AG04449 (cell line): ENCODE data around the gene OSBPL9.

Source experiments
- CTCF ChIA-PET: fragments of 350-600 bp; formaldehyde crosslinking; extraction: SDS; loops from one replicate; lab custom pipeline; 2021; ENCODE audit warnings: antibody characterized with exemption; lab: Yijun Ruan, JAX
- POLR2A ChIA-PET: fragments of 400-600, 350-600 bp; formaldehyde crosslinking; extraction: SDS; loops from one replicate; lab custom pipeline; 2020; ENCODE audit warnings: antibody characterized with exemption, inconsistent platforms; lab: Yijun Ruan, JAX
- DNase-seq: peaks from one replicate; pipeline ENCODE4 v3.0.0-alpha.2; 2010; ENCODE audit warnings: low read depth, low spot score
- H3K4me3 ChIP-seq: 2 replicates; pipeline ENCODE4 v1.5.1; 2011; ENCODE audit warnings: low read depth, mild to moderate bottlenecking, control low read depth, low read length
- CTCF ChIP-seq: IDR thresholded peaks from one replicate; pipeline ENCODE4 v1.5.1; 2011; ENCODE audit warnings: mild to moderate bottlenecking, moderate library complexity, low read length, control low read depth, inconsistent platforms; ENCODE audit not compliant: insufficient read depth; ENCODE audit errors: missing control alignments

OSBPL9 gene

GRCh38 chr1:51578383-51579109, 38.3 kb upstream of the OSBPL9 start:
- DNase-seq = no peak
- POLR2A ChIA-PET = no interaction called here
- H3K4me3 ChIP-seq = no peak overlapping the region
- CTCF ChIA-PET = no interaction called here
- no peak for TF ChIP-seq CTCF

DNA sequence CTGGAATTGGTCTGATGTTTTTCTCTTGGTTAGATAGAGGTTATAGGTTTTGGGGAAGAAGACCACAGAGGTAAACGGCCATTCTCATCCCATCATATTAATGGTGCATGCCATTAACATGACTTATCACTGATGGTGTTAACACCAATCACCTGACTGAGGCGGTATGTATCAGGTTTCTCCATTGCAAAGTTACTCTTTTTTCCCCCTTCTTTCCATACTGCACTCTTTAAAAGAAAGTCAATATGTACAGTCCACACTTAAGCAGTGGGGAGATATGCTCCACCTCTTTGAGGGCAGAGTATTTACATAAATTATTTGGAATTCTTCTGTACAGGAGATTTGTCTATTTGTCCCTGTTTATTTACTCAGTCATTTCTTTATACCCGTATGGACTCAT, 35.7 kb upstream of the OSBPL9 start:
- no peak for DNase-seq
- no peak for TF ChIP-seq CTCF
- H3K4me3 ChIP-seq = no peak overlapping the region
- ChIA-PET POLR2A (no interaction called here), CTCF (no interaction called here)

- ChIA-PET CTCF (no interaction called here), POLR2A (no interaction called here)
- H3K4me3 ChIP-seq = no peak overlapping the region
- no peak for DNase-seq
- no peak for TF ChIP-seq CTCF
Measured at GRCh38 chr1:51583532-51583931, 33.4 kb upstream of the OSBPL9 start.

- no peak overlapping the region for H3K4me3 ChIP-seq
- no peak for TF ChIP-seq CTCF
- POLR2A ChIA-PET = no interaction called here
- CTCF ChIA-PET = interaction anchor here (1.4 kb wide), 1 partner anchor 185 kb away, joined by 3 read pairs; no protein-coding TSS in a partner anchor
- DNase-seq = no peak
Measured at GRCh38 chr1:51584021-51584420, 32.9 kb upstream of the OSBPL9 start.

DNA sequence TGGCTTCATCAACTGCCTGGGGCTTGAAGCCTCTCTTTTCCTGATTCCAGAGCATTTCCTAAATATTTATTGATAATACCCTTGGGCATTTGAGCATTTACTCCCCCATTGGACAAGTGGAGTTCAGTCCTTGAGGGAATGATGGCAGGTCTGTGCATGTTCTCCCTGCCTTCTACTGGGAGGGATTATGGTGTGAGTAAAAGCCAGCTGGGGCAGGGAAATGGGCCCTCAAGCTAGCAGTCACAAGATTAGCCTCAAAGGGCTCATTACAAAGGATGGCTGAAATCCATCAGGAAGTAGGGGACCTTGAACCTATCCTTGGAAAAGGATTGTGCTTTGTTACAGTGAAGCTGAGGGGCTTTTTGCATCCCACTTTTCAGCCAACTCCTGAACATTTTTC, 24.2 kb upstream of the OSBPL9 start:
- ChIA-PET CTCF (no interaction called here), POLR2A (no interaction called here)
- TF ChIP-seq CTCF = no peak
- no peak overlapping the region for H3K4me3 ChIP-seq
- DNase-seq = no peak

DNA sequence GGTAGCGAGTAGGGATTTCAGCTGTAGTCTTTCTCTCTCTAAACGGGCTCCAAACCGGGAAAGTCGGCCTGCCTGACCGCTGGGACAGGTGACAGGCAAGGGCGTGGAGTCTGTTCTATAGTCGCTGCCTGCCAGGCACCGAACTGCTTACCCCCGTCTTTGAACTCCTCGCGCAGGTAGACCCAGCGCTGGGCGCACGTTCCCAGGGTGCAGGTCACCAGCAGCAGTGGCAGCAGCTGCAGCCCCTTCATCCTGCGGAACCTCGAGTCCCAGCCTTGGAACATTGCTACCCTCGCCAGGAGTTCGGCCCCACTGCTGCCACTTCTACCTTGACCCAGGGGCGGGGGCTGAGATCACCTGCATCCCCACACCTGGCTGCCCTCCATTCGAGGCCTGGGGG, 22.2 kb upstream of the OSBPL9 start:
- ChIA-PET POLR2A (no interaction called here), CTCF (no interaction called here)
- no peak for TF ChIP-seq CTCF
- no peak overlapping the region for H3K4me3 ChIP-seq
- no peak for DNase-seq
